B cell (primary cell): Measurements from ENCODE around the gene MRRF.

Experiments
- CTCF ChIP-seq: fragments of 200-600 bp; IDR thresholded peaks from one replicate; pipeline ENCODE4 v1.8.0; 2022; ENCODE audit warnings: antibody characterized with exemption, mild to moderate bottlenecking
- EZH2 ChIP-seq: IDR thresholded peaks from 2 replicates; pipeline ENCODE4 v1.6.1; 2012; ENCODE audit warnings: borderline replicate concordance, low read depth, mild to moderate bottlenecking, moderate library complexity, low read length; ENCODE audit not compliant: insufficient read depth, poor library complexity, severe bottlenecking

- TF ChIP-seq CTCF, result no peak
- TF ChIP-seq EZH2, result no peak
Observed at GRCh38 chr9:122218071-122218934, 46.4 kb upstream of the MRRF start.
